ENCODE data around the gene STK31. TPM values are rescaled to one million over a fixed set of nuclear protein-coding genes. Genes with fewer than 3 reads are reported as not detected.
"Not testable (repeated sequence)": the region's sequence is repeated elsewhere in the genome, so short reads cannot be mapped to it uniquely, and the experiment has no call there.

The STK31 gene
- total and polyA plus RNA-seq, 4 experiments from 2014 or later = 0.55 to 1.1 TPM; not detected in 2

- intact Hi-C loops (cut with micrococcal nuclease) = not testable (repeated sequence)
- CTCF ChIA-PET (ENCODE audit: partially characterized antibody) = interaction anchor here (1.6 kb wide), 1 partner anchor 11 kb away, joined by 3 read pairs; no protein-coding TSS in a partner anchor
These were observed 48.8 kb downstream of the STK31 start for GRCh38 chr7:23758839-23759238.

GRCh38 chr7:23759671-23760391, 49.8 kb downstream of the STK31 start:
- peaks cover 3 to 11% of the 10 kb centered on the region in 2 donors for H3K36me3 Mint-ChIP-seq
- peaks cover 11 to 37% (median 18%) of the 10 kb centered on the region in 4 donors for H3K4me1 Mint-ChIP-seq
- DNase-seq = no peak
- Histone ChIP-seq H3K27ac (ENCODE audit: low read depth, low read length) (no peak overlapping the region), H3K4me3 (ENCODE audit: low read length in 2 of 2) (no peak overlapping the region), H3K27me3 (ENCODE audit: insufficient read depth, low read length) (no peaks in the 10 kb centered on the region), H3K9me3 (ENCODE audit: control insufficient read depth in 1 of 2, low read length in 2 of 2) (no peaks in the 10 kb centered on the region), H3K4me1 (ENCODE audit: insufficient read depth, low read length) (no peaks in the 10 kb centered on the region), H3K36me3 (ENCODE audit: insufficient read depth, low read length) (no peaks in the 10 kb centered on the region)
- no peaks in the 10 kb centered on the region for H3K27me3 Mint-ChIP-seq
- ChIA-PET CTCF (ENCODE audit: partially characterized antibody) (interaction anchor here (1.6 kb wide), 1 partner anchor 10 kb away, joined by 3 read pairs; no protein-coding TSS in a partner anchor), POLR2A (ENCODE audit: partially characterized antibody) (no interaction called here)
- peaks cover 0 to 2% (median 0%) of the 10 kb centered on the region in 8 donors for H3K9me3 Mint-ChIP-seq
- intact Hi-C loops (cut with micrococcal nuclease) = no loop called here
- no peak overlapping the region for H3K4me3 Mint-ChIP-seq
- H3K27ac Mint-ChIP-seq = peak overlapping the region in 1 of 7 donors; percentile 4

More at GRCh38 chr7:23758839-23759238, 48.8 kb downstream of the STK31 start:
- POLR2A ChIA-PET (ENCODE audit: partially characterized antibody); H3K36me3 ChIP-seq (ENCODE audit: insufficient read depth, low read length); DNase-seq; H3K27ac ChIP-seq (ENCODE audit: low read depth, low read length); H3K4me3 ChIP-seq (ENCODE audit: low read length in 2 of 2); H3K27me3 Mint-ChIP-seq; H3K9me3 Mint-ChIP-seq; H3K27ac Mint-ChIP-seq; H3K9me3 ChIP-seq (ENCODE audit: control insufficient read depth in 1 of 2, low read length in 2 of 2); H3K4me3 Mint-ChIP-seq; H3K27me3 ChIP-seq (ENCODE audit: insufficient read depth, low read length); H3K4me1 ChIP-seq (ENCODE audit: insufficient read depth, low read length): not testable (repeated sequence)
- Mint-ChIP-seq H3K36me3 (peaks cover 3 to 18% of the 10 kb centered on the region in 2 donors), H3K4me1 (peaks cover 11 to 37% (median 18%) of the 10 kb centered on the region in 4 donors)

DNA sequence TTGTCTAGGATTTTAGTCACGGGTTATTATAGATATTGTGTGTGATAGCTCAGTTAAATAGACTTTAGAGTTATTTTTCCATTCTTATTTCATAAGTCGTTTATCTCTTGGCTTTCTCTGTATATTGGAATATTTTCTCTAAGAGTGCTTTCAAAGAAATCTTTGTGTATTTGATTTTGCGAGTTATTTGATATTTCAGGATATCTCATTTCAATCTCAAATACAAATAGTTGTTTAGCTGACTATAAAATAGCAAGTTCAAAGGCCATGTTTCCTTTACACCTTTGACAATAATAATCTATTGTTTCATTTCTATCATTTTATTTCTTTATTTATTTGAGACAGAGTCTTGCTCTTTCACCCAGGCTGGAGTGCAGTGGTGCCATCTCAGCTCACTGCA, 55.9 kb downstream of the STK31 start:
- ChIA-PET POLR2A (ENCODE audit: partially characterized antibody) (no interaction called here), CTCF (ENCODE audit: partially characterized antibody) (no interaction called here)
- Histone ChIP-seq H3K4me1 (ENCODE audit: insufficient read depth, low read length) (no peaks in the 10 kb centered on the region), H3K27ac (ENCODE audit: low read depth, low read length) (no peak overlapping the region), H3K9me3 (ENCODE audit: control insufficient read depth in 1 of 2, low read length in 2 of 2) (no peaks in the 10 kb centered on the region), H3K4me3 (ENCODE audit: low read length in 2 of 2) (no peak overlapping the region), H3K36me3 (ENCODE audit: insufficient read depth, low read length) (no peaks in the 10 kb centered on the region), H3K27me3 (ENCODE audit: insufficient read depth, low read length) (no peaks in the 10 kb centered on the region)
- Mint-ChIP-seq H3K36me3 (no peaks in the 10 kb centered on the region), H3K9me3 (no peaks in the 10 kb centered on the region), H3K4me3 (no peak overlapping the region), H3K27ac (no peak overlapping the region), H3K27me3 (no peaks in the 10 kb centered on the region), H3K4me1 (peaks cover 0 to 2% (median 2%) of the 10 kb centered on the region in 4 donors)
- intact Hi-C loops (cut with micrococcal nuclease) = no loop called here
- no peak for DNase-seq

DNA sequence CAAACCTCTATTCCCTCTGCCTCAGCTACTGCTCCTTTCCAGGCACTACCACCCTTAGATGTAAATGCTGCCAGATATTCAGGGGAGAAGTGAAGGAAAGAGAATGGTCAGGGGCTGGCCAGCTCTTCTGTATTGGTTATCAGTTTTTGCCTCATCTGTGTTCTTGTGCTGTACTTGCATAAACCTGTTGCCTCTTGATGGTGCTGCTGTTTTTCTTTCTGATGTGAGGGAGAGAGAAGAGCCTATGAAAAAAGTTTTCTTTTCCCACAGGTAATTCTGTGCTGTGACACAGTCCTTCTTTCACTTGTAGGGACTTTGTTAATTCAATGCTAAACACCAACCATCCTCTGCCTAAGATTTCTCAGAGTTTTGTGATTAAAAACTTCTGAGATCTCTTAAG, 57.5 kb downstream of the STK31 start:
- H3K4me3 Mint-ChIP-seq = no peak overlapping the region
- intact Hi-C loops (cut with micrococcal nuclease) = no loop called here
- H3K27ac Mint-ChIP-seq = no peak overlapping the region
- no peaks in the 10 kb centered on the region for H3K9me3 ChIP-seq (ENCODE audit: control insufficient read depth in 1 of 2, low read length in 2 of 2)
- CTCF ChIA-PET (ENCODE audit: partially characterized antibody) = no interaction called here
- no peaks in the 10 kb centered on the region for H3K36me3 Mint-ChIP-seq
- no peaks in the 10 kb centered on the region for H3K9me3 Mint-ChIP-seq
- DNase-seq = no peak
- H3K4me1 ChIP-seq (ENCODE audit: insufficient read depth, low read length) = no peaks in the 10 kb centered on the region
- no peaks in the 10 kb centered on the region for H3K27me3 ChIP-seq (ENCODE audit: insufficient read depth, low read length)
- no peaks in the 10 kb centered on the region for H3K4me1 Mint-ChIP-seq
- no peak overlapping the region for H3K27ac ChIP-seq (ENCODE audit: low read depth, low read length)
- POLR2A ChIA-PET (ENCODE audit: partially characterized antibody) = no interaction called here
- no peaks in the 10 kb centered on the region for H3K36me3 ChIP-seq (ENCODE audit: insufficient read depth, low read length)
- no peak overlapping the region for H3K4me3 ChIP-seq (ENCODE audit: low read length in 2 of 2)
- H3K27me3 Mint-ChIP-seq = no peaks in the 10 kb centered on the region

DNA sequence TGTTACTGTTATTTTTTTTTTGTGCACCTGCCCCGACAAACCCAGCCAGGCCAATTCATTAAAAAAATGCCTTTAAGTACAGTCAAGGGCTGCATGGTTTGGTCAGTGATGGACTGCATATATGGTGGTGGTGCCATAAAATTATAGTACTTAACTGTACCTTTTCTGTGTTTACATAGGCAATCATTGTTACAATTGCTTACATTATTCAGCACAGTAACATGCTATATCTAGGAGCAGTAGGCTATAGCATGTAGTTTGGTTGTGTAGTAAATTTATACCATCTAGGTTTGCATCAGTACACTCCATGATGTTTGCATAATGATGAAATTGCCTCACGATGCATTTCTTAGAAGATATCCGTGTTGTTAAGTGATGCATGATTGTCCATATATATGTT, 58.0 kb downstream of the STK31 start:
- no peak for DNase-seq
- H3K4me1 Mint-ChIP-seq = no peaks in the 10 kb centered on the region
- Histone ChIP-seq H3K36me3 (ENCODE audit: insufficient read depth, low read length) (no peaks in the 10 kb centered on the region), H3K4me1 (ENCODE audit: insufficient read depth, low read length) (no peaks in the 10 kb centered on the region), H3K9me3 (ENCODE audit: control insufficient read depth in 1 of 2, low read length in 2 of 2) (no peaks in the 10 kb centered on the region), H3K27me3 (ENCODE audit: insufficient read depth, low read length) (no peaks in the 10 kb centered on the region), H3K4me3 (ENCODE audit: low read length in 2 of 2) (no peak overlapping the region), H3K27ac (ENCODE audit: low read depth, low read length) (no peak overlapping the region)
- ChIA-PET POLR2A (ENCODE audit: partially characterized antibody) (no interaction called here), CTCF (ENCODE audit: partially characterized antibody) (no interaction called here)
- H3K4me3 Mint-ChIP-seq = no peak overlapping the region
- no peaks in the 10 kb centered on the region for H3K36me3 Mint-ChIP-seq
- intact Hi-C loops (cut with micrococcal nuclease) = no loop called here
- no peaks in the 10 kb centered on the region for H3K27me3 Mint-ChIP-seq
- no peaks in the 10 kb centered on the region for H3K9me3 Mint-ChIP-seq
- no peak overlapping the region for H3K27ac Mint-ChIP-seq

DNA sequence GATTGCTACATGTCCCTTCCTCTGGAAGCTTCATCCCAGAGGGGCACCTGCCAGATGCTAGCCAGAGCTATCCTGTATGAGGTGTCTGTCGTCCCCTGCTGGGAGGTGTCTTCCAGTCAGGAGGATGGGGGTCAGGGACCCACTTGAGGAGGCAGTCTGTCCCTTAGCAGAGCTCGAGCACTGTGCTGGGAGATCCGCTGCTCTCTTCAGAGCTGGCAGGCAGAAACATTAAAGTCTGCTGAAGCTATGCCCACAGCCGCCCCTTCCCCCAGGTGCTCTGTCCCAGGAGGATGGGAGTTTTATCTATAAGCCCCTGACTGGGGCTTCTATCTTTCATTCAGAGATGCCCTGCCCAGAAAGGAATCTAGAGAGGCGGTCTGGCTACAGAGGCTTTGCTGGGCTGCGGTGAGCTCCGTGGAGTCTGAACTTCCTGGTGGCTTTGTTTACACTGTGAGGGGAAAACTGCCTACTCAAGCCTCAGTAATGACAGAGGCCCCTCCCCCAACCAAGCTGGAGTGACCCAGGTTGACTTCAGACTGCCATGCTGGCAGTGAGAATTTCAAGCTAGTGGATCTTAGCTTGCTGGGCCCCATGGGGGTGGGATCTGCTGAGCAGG, 69.3 kb downstream of the STK31 start:
- H3K36me3 Mint-ChIP-seq; H3K4me1 ChIP-seq (ENCODE audit: insufficient read depth, low read length); H3K27ac ChIP-seq (ENCODE audit: low read depth, low read length); H3K27me3 Mint-ChIP-seq; H3K4me1 Mint-ChIP-seq; intact Hi-C loops (cut with micrococcal nuclease); POLR2A ChIA-PET (ENCODE audit: partially characterized antibody); H3K4me3 Mint-ChIP-seq; H3K4me3 ChIP-seq (ENCODE audit: low read length in 2 of 2); CTCF ChIA-PET (ENCODE audit: partially characterized antibody); H3K27ac Mint-ChIP-seq; H3K36me3 ChIP-seq (ENCODE audit: insufficient read depth, low read length); H3K27me3 ChIP-seq (ENCODE audit: insufficient read depth, low read length); H3K9me3 ChIP-seq (ENCODE audit: control insufficient read depth in 1 of 2, low read length in 2 of 2); H3K9me3 Mint-ChIP-seq; DNase-seq: not testable (repeated sequence)

- CTCF ChIA-PET (ENCODE audit: partially characterized antibody) = no interaction called here
- peaks cover 0 to 1% of the 10 kb centered on the region in 2 donors for H3K27me3 Mint-ChIP-seq
- no peaks in the 10 kb centered on the region for H3K9me3 ChIP-seq (ENCODE audit: control insufficient read depth in 1 of 2, low read length in 2 of 2)
- DNase-seq = no peak
- no peak overlapping the region for H3K4me3 ChIP-seq (ENCODE audit: low read length in 2 of 2)
- no peak overlapping the region for H3K4me3 Mint-ChIP-seq
- H3K27ac Mint-ChIP-seq = no peak overlapping the region
- no peaks in the 10 kb centered on the region for H3K27me3 ChIP-seq (ENCODE audit: insufficient read depth, low read length)
- no peak overlapping the region for H3K27ac ChIP-seq (ENCODE audit: low read depth, low read length)
- H3K9me3 Mint-ChIP-seq = peaks cover 0 to 8% (median 1%) of the 10 kb centered on the region in 8 donors
- H3K36me3 ChIP-seq (ENCODE audit: insufficient read depth, low read length) = no peaks in the 10 kb centered on the region
- intact Hi-C loops (cut with micrococcal nuclease) = no loop called here
- POLR2A ChIA-PET (ENCODE audit: partially characterized antibody) = no interaction called here
- H3K4me1 ChIP-seq (ENCODE audit: insufficient read depth, low read length) = no peaks in the 10 kb centered on the region
- H3K4me1 Mint-ChIP-seq = no peaks in the 10 kb centered on the region
- peaks cover 3 to 6% of the 10 kb centered on the region in 2 donors for H3K36me3 Mint-ChIP-seq
These were observed 73.1 kb downstream of the STK31 start for GRCh38 chr7:23783115-23783514.

Data from CD4-positive, alpha-beta memory T cell (primary cell).